ENCODE results near the gene ALOXE3.
"Not testable (repeated sequence)": the region's sequence is repeated elsewhere in the genome, so short reads cannot be mapped to it uniquely, and the experiment has no call there.

The ALOXE3 gene

DNA sequence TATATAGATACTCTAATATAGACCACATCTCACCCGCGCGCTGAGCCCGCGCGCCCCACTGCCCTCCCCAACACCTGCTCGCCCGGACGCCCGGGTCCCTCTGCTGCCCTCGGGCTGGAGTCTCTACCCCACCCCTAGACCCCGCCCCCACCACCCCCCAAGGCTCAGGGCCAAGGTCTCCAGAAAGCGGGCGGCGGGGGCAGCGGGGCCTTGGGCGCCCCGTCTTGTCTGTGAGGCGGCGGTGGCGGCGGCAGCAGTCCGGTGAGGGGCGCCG, 3.0 kb upstream of the ALOXE3 start:
- no peak for DNase-seq

DNA sequence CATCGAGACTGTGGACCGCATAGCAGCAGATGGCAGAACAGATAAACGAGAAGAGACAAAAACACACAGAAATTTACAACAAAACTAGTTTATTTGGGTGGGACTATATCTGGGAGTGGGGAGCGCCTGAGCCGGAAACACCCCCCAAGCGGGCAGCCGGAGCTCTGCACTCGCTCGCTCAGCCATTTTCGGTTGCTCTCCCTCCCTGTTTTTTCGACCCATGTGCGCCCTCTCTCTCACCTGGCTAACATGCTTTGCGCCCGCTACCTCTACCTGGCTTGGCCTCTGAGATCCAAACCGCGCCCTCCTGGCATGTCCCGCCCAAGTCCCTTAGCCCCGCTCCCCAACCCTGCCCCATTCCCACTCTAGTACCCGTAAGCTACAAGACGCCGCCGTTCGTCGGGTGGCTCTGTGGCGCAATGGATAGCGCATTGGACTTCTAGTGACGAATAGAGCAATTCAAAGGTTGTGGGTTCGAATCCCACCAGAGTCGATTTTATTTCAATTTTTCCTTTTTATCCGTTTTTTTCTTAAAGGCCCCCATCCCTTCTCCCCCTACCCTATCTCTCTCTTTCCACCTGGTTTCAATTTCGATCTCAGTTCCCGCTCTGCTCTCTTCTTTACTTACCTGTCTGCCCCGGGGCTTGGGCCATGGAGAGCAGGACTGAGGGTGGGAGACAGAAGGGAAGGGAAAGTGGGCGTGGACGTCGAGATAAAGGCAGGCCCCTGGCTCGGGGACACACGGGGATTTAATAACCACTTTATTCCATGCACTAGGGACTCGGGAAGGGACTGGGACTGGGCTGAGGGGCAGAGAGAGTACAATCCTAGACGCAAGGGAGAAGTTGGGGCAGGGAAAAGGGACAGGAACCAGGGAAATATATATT, 2.4 kb upstream of the ALOXE3 start:
- peak; percentile 71 to 73 for DNase-seq

DNA sequence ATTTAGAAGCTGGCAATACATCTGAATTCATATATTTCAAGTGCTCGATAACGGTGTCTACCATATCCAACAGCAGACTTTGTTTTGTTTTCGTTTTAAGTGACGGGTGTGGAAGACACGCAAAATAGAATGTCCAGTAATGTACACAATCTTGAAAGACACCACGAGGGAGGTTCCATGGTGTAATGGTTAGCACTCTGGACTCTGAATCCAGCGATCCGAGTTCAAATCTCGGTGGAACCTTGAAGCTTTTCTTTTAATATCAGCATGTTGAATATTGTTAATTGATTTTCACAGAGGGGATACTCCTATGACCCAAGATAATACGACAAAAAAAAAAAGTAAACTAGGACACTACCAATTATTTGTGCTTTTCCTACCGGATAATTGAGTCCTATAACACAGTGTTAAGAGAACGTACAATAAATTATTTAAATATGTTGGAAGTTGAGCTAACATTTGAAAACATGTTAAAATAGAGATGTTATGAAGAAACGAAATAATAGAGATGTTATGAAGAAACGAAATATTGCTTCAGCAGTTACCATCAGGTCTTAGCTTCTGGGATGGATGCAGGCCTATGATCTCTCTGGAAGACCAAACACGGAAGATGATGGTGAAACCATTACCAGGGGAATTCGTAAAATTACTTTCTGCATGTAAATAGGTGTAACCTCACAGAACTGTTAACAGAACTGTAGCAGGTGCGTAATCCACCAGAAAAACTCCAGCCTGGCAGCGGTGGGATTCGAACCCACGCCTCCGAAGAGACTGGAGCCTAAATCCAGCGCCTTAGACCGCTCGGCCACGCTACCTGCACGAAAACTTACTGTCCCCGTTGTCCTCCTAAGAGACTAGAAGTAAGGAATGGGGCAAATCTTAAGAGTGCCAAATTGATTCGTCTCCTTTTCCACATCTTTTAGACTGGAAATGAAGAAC, 1.5 kb upstream of the ALOXE3 start:
- peak; percentile 84 to 93 for DNase-seq

DNA sequence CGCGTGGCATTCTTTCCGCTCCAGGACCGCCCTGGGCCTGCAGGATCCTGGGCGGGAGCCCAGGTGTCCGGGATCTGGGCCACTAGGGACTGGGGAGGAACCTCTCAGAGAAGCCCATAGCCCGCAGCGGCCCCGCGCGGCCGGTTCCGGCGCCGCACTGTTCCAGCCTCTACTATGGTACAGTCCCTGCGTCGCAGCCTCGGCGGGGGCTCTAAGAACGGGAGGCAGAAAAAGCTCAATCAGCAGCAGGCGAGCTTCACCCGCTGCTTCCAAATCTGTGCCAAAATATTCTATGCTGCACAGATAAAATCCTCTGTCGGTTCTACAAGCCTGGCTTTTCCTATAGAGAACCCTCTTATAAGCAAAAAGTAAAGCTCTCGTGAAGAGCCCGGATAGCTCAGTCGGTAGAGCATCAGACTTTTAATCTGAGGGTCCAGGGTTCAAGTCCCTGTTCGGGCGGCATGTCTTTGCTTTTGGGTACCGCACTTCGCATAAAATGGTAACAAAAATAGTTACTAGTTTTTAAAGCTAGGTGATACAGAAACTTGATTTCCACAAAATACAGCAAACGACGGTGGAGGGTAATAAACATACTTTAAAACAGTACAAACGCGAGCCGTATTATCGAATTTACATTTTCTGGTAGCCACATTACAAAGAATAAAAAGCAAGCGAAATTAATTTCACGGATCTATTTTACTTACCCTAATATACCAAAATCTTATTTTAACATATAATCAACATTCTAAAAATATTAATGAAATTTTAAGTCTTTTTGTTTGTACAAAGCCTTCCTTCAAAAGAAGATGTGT, 661 bp upstream of the ALOXE3 start:
- DNase-seq = peak; percentile 85 to 90

DNA sequence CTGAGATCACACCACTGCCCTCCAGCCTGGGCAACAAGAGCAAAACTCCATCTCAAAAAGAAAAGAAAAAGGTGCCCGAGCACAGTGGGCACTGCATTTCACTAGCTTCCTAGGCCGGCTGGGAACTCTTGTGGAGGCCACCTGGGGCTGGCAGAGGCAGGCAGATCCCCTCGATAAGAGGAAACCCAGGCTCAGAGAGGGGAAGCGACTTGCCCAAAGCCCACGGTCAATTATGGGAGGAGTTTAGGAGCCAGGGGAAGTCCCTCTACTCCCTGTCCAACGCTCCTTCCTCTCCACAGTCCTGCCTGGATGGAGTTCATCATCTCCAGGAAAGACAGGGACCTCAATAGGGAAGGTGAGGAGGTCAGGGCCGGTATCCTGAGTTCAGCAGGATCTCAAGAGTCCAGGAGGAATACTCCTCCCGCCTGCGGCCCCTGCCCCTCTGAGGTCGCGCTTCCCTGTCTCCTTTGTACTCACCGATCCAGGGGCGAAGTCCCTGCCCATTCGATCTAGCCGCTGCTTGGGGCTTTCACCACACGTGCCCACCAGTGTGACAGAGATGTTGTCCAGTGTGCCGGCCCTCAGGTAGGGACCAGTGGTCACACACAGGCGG, 841 bp downstream of the ALOXE3 start:
- no peak for DNase-seq

DNA sequence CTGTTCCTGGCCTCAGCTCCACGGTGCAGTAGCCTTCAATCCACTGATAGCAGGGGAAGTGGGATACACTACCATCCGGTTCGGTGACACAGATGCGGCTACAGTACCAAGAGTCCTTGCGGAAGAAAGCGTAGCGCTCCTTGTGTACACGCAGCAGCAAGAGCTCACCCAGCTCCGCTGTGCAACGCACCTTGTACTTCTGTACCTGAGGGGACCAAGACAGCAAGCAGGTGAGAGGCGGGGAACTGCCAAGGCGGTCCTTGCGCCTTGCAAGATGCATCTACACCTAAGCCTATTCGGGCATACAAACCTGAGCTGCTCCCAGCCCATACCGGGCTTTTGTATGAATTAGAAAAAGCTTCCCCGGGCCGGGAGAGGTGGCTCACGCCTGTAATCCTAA, 1.5 kb downstream of the ALOXE3 start:
- no peak for DNase-seq

DNA sequence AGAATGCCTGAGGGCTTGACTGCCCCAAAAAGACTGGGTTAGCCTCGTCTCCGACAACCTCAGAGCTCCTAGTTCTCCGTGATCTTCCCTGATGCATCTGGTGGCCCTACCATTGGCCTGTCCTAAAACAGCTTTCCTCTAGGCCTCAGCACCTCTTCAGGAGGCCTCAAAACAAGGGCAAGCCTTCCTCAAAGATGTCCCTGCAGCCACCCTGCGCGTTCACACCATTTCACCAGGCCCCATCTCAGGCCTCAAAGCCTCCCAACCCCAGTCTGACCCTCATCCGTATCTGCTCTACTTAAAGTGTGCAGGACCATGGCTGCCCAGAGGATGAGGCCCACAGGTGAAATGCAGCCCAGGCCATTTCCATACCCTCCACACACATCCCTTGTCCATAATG, 7.4 kb downstream of the ALOXE3 start:
- DNase-seq = no peak

DNA sequence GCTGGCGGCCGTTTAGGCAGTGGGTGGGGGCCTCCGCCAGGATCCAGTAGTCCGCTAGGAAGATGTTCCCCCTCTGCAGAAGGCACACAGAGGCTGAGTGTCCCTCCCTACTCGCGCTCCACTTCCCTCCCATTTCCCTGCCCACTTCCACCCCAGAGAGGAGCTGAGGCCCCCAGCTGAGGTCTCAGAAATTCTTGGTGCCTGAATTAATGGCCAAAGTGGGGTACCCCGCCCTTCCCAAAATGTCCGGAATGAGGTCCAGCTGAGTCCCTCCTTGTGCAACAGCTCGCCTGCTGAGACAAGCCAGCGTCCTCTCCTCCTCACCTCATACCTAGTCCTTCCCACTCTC, 7.9 kb downstream of the ALOXE3 start:
- DNase-seq = no peak

DNA sequence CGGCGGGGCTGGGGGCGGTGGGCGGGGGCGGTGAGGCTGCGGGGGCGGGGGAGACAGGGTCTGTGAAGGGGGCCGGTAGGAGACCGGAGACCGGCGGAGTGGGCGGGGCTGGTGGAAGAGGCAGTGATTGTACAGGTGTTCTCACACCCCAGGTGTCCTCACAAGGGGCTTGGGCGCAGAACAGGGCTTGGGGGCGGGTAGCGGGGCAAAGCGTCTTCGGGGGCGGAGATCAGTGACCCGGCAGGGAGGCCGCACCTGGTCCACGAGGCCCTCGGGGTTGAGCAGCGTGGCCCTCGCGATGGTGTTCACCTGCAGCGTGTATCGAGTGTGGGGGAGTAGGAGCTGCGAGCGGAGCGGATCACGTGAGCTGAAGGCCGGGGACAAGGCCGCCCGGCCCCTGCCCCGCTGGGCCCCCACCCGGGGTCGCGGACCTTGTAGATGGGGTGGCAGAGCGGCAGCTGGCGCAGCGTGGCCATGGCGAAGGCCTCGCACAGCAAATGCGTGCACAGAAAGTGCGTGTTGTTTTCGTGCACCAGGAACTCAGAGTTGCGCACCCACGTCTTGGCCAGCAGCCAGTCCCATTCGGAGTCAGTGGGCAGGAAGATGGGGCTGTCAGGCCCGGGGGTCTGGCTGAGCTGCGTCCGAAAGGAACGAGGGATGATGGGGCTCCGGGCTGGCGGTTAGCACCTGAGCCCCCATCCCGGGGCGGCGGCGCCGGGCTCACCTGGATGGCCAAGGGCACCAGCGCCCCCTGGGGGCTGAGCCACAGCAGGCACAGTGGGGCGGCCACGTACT, 8.5 kb downstream of the ALOXE3 start:
- DNase-seq = peak; percentile 81 to 82

DNA sequence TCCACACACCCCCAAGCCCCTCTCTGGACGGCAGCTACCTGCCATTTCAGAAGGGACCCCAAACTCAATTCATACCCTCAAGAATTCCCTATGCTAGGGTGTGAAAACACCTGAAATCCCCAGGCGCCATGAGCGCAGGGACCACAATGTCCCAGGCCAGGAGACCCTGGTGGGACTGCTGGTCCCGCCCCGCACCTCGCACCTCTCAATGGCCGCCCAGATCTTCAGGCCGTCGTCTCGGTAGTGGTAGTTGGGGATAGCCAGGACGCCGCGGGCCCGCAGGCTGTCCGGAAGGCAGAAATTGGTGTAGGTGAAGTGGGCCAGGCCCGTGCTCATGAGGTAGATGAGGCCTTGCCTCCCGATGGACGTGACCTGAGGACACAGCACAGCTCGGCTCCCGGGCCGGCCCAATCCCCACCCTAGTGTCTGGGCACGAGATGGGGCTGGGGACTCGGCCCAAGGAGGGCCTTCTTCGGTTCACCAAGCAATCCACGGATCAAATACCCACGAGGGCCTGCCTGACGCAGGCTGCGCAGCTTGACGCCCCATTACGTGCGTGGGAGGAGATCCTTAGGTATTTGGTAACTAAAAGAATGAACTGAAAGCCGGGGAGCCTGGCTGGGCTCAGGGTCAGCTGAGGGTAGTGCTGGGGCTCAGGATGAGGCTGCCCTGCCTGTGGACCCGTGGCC, 9.2 kb downstream of the ALOXE3 start:
- DNase-seq = no peak

DNA sequence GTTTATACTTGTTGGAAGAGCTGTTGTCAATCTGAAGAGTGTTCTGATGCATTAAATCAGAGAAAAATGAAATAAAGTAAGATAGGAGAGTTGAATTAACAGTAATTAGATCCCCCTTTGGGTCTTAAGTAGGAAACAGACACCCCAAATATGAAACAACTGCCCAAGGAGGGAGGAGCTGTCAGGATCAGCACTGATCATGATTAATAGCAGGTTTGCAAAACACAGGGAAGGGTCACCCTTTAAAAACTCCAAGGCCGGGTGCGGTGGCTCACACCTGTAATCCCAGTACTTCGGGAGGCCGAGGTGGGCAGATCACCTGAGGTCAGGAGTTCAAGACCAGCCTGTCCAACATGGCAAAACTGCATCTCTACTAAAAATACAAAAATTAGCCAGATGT, 11.3 kb downstream of the ALOXE3 start:
- not testable (repeated sequence) for DNase-seq

DNA sequence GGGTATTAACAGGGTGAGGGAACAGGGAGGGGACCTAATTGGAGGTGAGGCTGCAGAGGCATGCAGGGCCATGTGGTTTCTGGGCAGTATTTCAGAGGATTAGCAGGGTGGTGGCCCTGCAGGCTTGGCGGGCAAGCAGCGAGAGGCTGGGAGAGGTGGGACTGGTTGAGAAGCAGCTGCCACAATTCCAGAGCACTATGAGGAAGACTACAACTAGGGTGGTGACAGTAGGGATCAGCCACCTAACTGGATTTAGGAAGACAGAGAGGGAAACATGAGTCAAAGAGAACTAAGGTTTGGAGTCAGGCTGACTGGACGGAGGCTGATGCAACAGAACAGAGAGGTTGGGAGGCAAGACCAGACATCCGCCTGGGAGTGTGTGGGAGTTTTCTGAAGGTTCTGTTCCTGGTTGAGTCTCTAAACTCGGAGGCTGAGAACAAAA, 12.3 kb downstream of the ALOXE3 start:
- DNase-seq = no peak

DNA sequence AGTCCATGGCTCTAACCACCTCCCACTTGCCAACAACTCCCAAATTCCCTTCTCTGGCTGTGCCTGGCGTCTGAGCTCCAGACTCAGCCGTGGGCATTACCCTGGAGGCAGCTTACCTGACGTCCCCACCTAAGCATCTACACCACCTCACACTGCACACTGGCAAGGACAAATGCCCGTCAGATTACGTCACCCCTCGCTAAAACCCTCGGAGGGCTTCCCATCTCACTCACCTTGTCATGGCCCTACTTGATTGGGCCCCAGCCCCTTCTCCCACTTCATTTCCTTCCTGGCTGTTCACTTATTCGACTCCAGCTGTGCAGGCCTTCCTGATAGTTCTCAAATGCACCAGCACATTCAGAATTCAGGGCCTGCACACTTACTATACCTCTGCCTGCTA, 13.4 kb downstream of the ALOXE3 start:
- no peak for DNase-seq

DNA sequence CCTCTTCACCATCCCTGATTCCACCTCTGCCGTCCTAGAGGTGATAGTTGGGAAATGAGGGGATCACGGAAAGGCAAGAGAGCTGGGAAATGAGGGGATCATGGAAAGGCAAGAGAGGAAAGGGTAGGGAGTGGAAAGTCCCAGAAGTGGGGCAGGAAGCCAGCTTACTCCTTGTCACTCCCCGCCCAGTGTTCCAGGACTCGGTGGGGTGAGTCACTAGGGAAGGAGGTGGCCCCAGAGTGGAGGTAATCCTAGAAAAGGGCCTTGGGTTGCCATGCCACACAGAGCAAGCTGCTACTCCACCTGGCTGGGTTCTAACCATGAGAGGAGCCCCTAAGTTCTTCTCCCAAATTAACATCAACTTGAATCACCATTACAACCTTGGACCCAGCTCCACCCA, 14.8 kb downstream of the ALOXE3 start:
- DNase-seq = no peak

DNA sequence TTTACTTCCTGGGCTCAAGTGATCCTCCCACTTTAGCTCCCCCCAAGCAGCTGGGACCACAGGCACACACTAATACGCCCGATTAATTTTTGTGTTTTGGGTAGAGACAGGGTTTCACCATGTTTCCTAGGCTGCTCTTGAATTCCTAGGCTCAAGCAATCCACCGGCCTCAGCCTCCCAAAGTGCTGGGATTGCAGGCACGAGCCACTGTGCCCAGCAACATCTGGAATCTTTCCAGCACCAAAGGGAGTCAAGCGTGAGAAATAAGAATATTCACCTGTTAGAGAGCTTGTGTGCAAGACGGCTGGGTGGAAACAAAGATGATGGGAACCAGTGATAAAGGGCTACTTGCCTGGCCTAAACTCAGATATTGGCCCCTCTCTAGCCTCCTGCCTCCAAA, 16.6 kb downstream of the ALOXE3 start:
- DNase-seq = no peak

DNA sequence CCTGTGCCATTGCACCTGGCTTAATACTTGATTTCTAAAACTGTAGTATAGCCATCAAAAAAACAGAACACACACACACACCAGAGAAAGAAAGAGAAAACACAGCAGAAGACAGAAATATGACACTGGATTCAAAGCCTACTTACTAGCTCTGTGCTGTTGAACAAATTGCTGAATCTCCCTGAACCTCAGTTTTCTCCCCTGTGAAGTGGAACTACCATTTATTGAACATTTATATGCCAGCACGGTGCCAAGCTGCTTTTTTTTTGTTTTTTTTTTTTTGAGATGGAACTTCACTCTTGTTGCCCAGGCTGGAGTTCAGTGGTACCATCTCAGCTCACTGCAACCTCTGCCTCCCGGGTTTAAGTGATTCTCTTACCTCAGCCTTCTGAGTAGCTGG, 17.6 kb downstream of the ALOXE3 start:
- no peak for DNase-seq

DNA sequence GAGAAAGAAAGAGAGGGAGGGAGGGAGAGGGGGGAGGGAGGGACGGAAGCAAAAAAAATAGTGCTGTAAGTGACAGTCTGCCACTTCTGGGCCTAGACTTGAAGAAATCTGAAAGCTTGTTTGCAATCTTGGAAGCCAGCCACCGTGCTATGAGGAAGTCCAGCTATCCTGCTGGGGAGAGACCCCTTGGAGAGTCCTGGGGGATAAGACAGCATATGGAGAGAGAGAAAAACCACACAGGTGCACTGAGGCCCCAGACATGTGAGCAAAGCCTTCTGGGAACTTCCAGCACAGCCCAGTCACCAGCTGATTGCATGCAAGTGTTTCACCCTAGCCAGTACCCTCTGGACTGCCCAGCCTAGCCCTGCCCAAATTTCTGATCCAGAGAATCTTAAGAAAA, 18.2 kb downstream of the ALOXE3 start:
- no peak for DNase-seq

DNA sequence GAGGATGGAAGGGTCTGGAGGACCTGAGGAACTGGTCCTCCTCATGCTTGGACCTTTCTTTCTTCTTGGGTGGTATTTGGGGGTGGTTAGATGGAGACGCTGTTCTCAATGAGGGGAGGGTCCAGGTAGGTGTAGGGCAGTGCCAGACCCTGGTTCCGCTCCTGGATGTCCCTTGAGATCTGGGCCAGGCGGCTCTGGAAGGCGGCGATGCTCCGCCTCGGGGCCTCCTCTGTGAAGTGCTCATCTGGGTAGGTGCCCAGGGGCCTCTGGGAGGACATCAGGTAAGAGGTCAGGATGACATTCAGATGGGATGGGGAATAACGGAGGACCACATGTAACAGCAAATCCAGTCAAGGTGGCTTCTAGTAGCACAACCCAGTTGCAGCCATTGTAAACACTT, 21.8 kb downstream of the ALOXE3 start:
- no peak for DNase-seq

DNA sequence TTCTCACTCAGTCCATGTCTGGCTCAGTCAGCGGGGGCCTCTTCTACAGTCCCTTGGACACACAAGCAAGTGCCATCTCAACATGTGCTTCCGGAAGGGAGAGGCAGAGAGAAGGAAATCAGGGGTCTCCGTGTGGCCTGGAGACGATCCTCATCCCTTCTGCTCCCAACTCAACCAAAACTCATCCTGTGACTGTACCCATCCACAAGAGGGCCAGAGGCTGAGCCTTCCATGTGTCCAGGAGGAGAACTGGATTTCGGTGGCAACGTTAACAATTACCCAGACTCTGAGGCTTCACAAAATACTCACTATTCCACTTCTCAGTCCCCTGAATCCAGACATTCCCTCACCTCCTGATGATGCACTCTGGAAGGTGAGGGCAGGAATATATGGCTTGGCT, 23.0 kb downstream of the ALOXE3 start:
- DNase-seq = no peak

DNA sequence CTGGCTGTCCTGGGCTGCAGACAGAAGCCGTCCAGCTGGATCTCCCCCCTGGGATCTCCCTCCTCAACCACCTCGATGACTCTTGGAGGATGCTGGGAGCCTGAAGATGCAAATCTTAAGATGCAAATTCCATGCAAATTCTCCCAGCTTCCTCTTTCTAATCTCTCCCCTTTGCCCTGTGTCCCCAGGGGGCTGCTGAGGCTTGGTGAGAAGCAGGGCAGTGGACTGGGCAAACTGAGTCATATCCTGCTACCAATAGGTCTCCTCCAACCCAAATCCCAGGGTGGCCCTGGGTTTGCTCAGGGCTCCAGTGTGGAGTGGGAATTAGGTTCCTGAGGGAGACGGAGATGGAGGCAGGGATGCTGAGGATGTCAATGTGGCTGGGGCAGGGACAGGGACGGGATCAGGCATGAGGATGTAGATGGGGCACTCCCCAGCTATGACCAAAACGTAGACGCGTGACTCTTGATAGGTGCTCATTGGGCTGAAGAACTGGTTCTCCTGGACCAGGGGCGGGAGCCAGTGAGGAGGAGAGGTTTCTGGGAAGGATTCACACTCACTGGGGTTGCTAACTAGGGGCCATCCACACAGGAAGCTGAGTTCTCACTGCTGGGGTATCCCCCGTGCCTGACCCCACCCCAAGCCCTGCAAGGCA, 27.2 kb downstream of the ALOXE3 start:
- peak in 1 of 2 donors; percentile 47 for DNase-seq

DNA sequence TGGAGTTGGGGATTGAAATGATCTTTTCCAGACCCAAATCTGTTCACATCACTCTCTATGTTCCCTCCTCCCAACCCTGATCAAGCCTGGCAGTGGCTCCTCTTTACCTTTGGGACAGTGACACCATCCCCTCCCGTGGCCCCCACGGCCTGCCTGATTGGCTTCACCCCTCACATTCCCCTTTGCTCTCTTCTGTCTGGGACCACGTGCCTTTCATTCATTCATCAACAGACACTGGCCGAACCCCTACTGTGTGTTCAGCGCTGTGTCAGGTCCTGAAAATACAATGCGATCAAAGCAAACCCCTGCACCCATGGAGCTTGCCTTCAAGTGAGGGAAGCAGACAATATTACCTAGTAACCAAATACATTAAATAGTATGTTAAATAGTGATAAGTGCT, 28.6 kb downstream of the ALOXE3 start:
- no peak for DNase-seq

All from CD4-positive, alpha-beta T cell treated with Interleukin-1 beta for 1 hour (primary cell).